Measurements from ENCODE around the gene SERPINA5. TPM values are rescaled to one million over a fixed set of nuclear protein-coding genes. Genes with fewer than 3 reads are reported as not detected.

The SERPINA5 gene
- total RNA-seq, 1 experiment from 2014 or later: 3.0 TPM

DNA sequence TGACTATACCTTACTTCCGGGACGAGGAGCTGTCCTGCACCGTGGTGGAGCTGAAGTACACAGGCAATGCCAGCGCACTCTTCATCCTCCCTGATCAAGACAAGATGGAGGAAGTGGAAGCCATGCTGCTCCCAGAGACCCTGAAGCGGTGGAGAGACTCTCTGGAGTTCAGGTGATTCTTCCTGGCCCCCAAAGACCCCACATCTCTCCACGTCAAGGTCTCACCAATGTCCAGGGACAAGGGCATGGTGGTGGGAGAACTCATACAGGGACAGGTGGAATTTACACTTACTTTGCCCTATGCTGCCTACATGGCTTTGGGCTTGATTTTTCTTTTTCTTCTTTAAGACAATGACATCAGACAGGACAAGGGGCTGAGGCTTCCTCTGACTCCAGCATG is 38.1 kb downstream of the SERPINA5 start (continued):
- no peak for TF ChIP-seq FOSL1 (IDR thresholded peaks at IDR 0.05; ENCODE audit: low read depth)
- no peak for TF ChIP-seq RAD21 (IDR thresholded peaks at IDR 0.05; ENCODE audit: low read depth)
- TF ChIP-seq ZNF274 (IDR thresholded peaks at IDR 0.05; ENCODE audit: low read depth, low read length): no peak
- TF ChIP-seq TCF7L2 (IDR thresholded peaks at IDR 0.05; ENCODE audit: borderline replicate concordance, extremely low read depth, insufficient read depth, insufficient read length): no peak
- TF ChIP-seq ELF1 (IDR thresholded peaks at IDR 0.05; ENCODE audit: borderline replicate concordance, low read depth): no peak

DNA sequence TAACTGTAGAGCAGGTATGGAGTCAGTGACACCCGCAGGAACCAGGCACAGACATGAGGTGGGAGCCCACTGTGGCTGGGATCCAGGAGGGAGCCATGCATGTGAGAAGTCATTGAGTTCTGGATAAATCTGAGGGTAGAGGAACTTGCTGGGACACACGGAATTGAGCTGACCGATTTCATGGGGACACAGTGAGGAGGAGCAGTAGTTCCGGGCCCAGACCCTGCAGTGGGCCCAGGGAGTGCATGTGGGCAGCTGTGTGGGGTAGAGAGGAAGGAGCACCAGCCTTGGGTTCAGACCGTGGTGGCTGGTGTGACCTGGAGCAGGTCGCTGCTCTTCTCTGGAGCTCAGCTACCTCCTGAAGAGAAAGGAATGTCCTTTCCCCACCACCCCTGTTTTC is 39.4 kb downstream of the SERPINA5 start:
- H3K4me2 ChIP-seq (ENCODE audit: low read length): no peak overlapping the region
- TF ChIP-seq ZBTB33 (IDR thresholded peaks at IDR 0.05; ENCODE audit: extremely low read depth, insufficient replicate concordance, low read length) (no peak), CBX3 (IDR thresholded peaks at IDR 0.05; ENCODE audit: low read depth) (no peak), ELF1 (IDR thresholded peaks at IDR 0.05; ENCODE audit: borderline replicate concordance, low read depth) (no peak), CEBPB (IDR thresholded peaks at IDR 0.05; ENCODE audit: low read depth) (no peak)
- intact Hi-C loops (cut with micrococcal nuclease): no loop called here
- ChIA-PET POLR2A (no interaction called here), CTCF (no interaction called here), RAD21 (ENCODE audit: low non-redundant PET in 1 of 2, low total read pairs in 2 of 2, uncharacterized antibody in 2 of 2, unreplicated experiment in 2 of 2) (no interaction called here)
- H3K79me2 ChIP-seq (ENCODE audit: insufficient read depth, low read length): no peaks in the 10 kb centered on the region
- H3K9me3 ChIP-seq (ENCODE audit: control insufficient read depth in 1 of 2, insufficient read depth in 1 of 2, low read depth in 1 of 2, low read length in 2 of 2): peaks cover 3 to 10% of the 10 kb centered on the region in 2 experiments; a peak in 2 of 4 replicates
- H3K36me3 ChIP-seq (ENCODE audit: control insufficient read depth in 1 of 2, insufficient read depth in 2 of 2, low read length in 2 of 2): no peaks in the 10 kb centered on the region
- no peaks in the 10 kb centered on the region for H3K4me1 ChIP-seq (ENCODE audit: control insufficient read depth in 1 of 2, insufficient read depth in 2 of 2, low read length in 2 of 2)
- H3K27ac ChIP-seq (ENCODE audit: low read depth, low read length): no peak overlapping the region
- no peak for DNase-seq (ENCODE audit: low read depth, low spot score)
- no TSS peak for BruUV-seq (replicated peaks)
- ATAC-seq: no peak
- H3K27me3 ChIP-seq (ENCODE audit: insufficient read depth, low read length): peaks cover 14% of the 10 kb centered on the region
- H4K20me1 ChIP-seq (ENCODE audit: insufficient read depth): no peaks in the 10 kb centered on the region
- H3K4me3 ChIP-seq (replicated peaks in 1 of 2; ENCODE audit: low read depth in 1 of 2, low read length in 2 of 2): no peak overlapping the region
- H2AFZ ChIP-seq (ENCODE audit: low read depth, low read length, poor library complexity, severe bottlenecking): no peak overlapping the region
- no peaks in the 10 kb centered on the region for H3K9me2 ChIP-seq (ENCODE audit: insufficient read depth)
- H3K9ac ChIP-seq (ENCODE audit: low read length): no peak overlapping the region
